Gastrocnemius medialis (tissue), 4 donors: ENCODE results near the gene FUZ. TPM values are rescaled to one million over a fixed set of nuclear protein-coding genes. Genes with fewer than 3 reads are reported as not detected.
A peak's percentile ranks its signal among the peaks of the same experiment; 100 is the strongest.

Experiments
- ATAC-seq, 2 donors: fragments of 150-250 bp; one replicate each; pipeline ENCODE4 v1.9.1; 2016
- DNase-seq, 2 donors: peaks; one replicate each; pipeline ENCODE4 v3.0.0-alpha.2; 2019
- H3K27ac ChIP-seq, 4 donors: fragments of 200-600 bp; sonication (generic); 1 replicate in 1 of 4; 2 replicates in 3 of 4; pipeline ENCODE4 v1.5.1; 2016 to 2018; ENCODE audit warnings: mild to moderate bottlenecking in 2 of 4, moderate library complexity in 1 of 4
- H3K27me3 ChIP-seq, 3 donors: fragments of 200-600 bp; sonication (generic) in 2 of 3; 1 replicate in 1 of 3; 2 replicates in 2 of 3; pipeline versions ENCODE4 v1.5.1 to v1.6.0; 2016 to 2019; ENCODE audit warnings: mild to moderate bottlenecking in 1 of 3, moderate library complexity in 1 of 3
- H3K36me3 ChIP-seq, 2 donors: fragments of 200-600 bp; sonication (generic) in 1 of 2; one replicate each; pipeline ENCODE4 v1.5.1; 2017 to 2018
- H3K4me1 ChIP-seq, 2 donors: fragments of 200-600 bp; sonication (generic) in 1 of 2; one replicate each; pipeline ENCODE4 v1.5.1; 2016 to 2017; ENCODE audit warnings: mild to moderate bottlenecking in 2 of 2
- H3K4me3 ChIP-seq, 4 donors: fragments of 200-600 bp; sonication (generic) in 3 of 4; 1 replicate in 1 of 4; 2 replicates in 3 of 4; pipeline ENCODE4 v1.5.1; 2016 to 2019; ENCODE audit warnings: mild to moderate bottlenecking in 2 of 4
- H3K9me3 ChIP-seq, 3 donors: fragments of 200-600 bp; sonication (generic) in 2 of 3; 1 replicate in 1 of 3; 2 replicates in 2 of 3; pipeline ENCODE4 v1.5.1; 2016 to 2019
- CTCF ChIP-seq, 5 experiments: fragments of 450-650 bp in 3 of 5; fragments of 200-600 bp in 2 of 5; sonication (generic) in 2 of 5; IDR thresholded peaks in 4 of 5; conservative IDR thresholded peaks in 1 of 5; 1 replicate in 4 of 5; 2 replicates in 1 of 5; pipeline ENCODE4 v1.5.1; 2016 to 2019; ENCODE audit warnings: antibody characterized with exemption in 5 of 5, mild to moderate bottlenecking in 3 of 5, moderate library complexity in 3 of 5
- POLR2A ChIP-seq, 2 donors: fragments of 450-650 bp; IDR thresholded peaks; one replicate each; pipeline ENCODE4 v1.6.1; 2017; ENCODE audit warnings: antibody characterized with exemption in 2 of 2, mild to moderate bottlenecking in 2 of 2, moderate library complexity in 2 of 2
- in situ Hi-C, 4 donors: fragments of 200-750 bp; cut with MboI; loops; one replicate each; pipeline versions ENCODE4 v1.15.0 to v1.8.0; 2017; ENCODE audit warnings: low sequenced_read_pairs in 4 of 4
- intact Hi-C: fragments of 100-400 bp; cut with DNase I; formaldehyde crosslinking; loops from one replicate; pipeline ENCODE4 v1.15.1; 2023; ENCODE audit warnings: low total_unique reads
- total RNA-seq, 4 donors: library from RNA; depleted of rRNA; stranded (reverse); fragments of >200 nt; gene quantifications; one replicate each; pipeline versions ENCODE4 v1.1.0 to v1.2.3, GENCODE V29; 2016

Gene FUZ
- total RNA-seq, 4 donors from 2014 or later = 14.2 to 35.5 (median 26.0) TPM

- H3K27me3 ChIP-seq = no peaks in the 10 kb centered on the region
- peak overlapping the region; percentile 91 to 96 (median 94) for H3K27ac ChIP-seq
- TF ChIP-seq CTCF (IDR thresholded peaks at IDR 0.05 in 4 of 5, conservative IDR thresholded peaks at IDR 0.05 in 1 of 5) (no peak), POLR2A (IDR thresholded peaks at IDR 0.05) (no peak)
- DNase-seq = no peak
- intact Hi-C loops = loop anchor here (2.0 to 5.0 kb wide), 3 partner anchors 91 to 166 kb away; partner anchors contain the start of genes PRMT1, RRAS and SCAF1
- peak overlapping the region in 3 of 4 donors; percentile 67 to 87 (median 85) for H3K4me3 ChIP-seq
- H3K9me3 ChIP-seq = no peaks in the 10 kb centered on the region
- in situ Hi-C loops = no loop called here
- H3K4me1 ChIP-seq = peaks cover 17 to 21% of the 10 kb centered on the region in 2 donors
- H3K36me3 ChIP-seq = peaks cover 0 to 10% of the 10 kb centered on the region in 2 donors
- ATAC-seq = no peak
Measured at GRCh38 chr19:49807904-49808675, 5.0 kb downstream of the FUZ start.

GRCh38 chr19:49807058-49807903 lies 5.8 kb downstream of the FUZ start:
- ATAC-seq = no peak
- no peak overlapping the region for H3K27ac ChIP-seq

GRCh38 chr19:49806620-49806959 lies 6.5 kb downstream of the FUZ start:
- no peak for TF ChIP-seq POLR2A (IDR thresholded peaks at IDR 0.05)
- TF ChIP-seq CTCF (IDR thresholded peaks at IDR 0.05 in 4 of 5, conservative IDR thresholded peaks at IDR 0.05 in 1 of 5) = no peak
- H3K4me3 ChIP-seq = no peak overlapping the region
- H3K4me1 ChIP-seq = peaks cover 10 to 28% of the 10 kb centered on the region in 2 donors
- in situ Hi-C loops (no loop called here), intact Hi-C loops (loop anchor here (5.0 kb wide), 1 partner anchor 164 kb away; the partner anchor contains the start of genes RRAS and SCAF1)
- no peaks in the 10 kb centered on the region for H3K9me3 ChIP-seq
- ATAC-seq (no peak), DNase-seq (no peak)
- H3K27ac ChIP-seq = no peak overlapping the region
- no peaks in the 10 kb centered on the region for H3K27me3 ChIP-seq
- peaks cover 0 to 12% of the 10 kb centered on the region in 2 donors for H3K36me3 ChIP-seq

More at GRCh38 chr19:49807058-49807903, 5.8 kb downstream of the FUZ start:
- H3K4me1 ChIP-seq = peaks cover 12 to 23% of the 10 kb centered on the region in 2 donors
- no peaks in the 10 kb centered on the region for H3K9me3 ChIP-seq
- no peak overlapping the region for H3K4me3 ChIP-seq
- in situ Hi-C loops = no loop called here
- peaks cover 0 to 12% of the 10 kb centered on the region in 2 donors for H3K36me3 ChIP-seq
- TF ChIP-seq POLR2A (IDR thresholded peaks at IDR 0.05) (no peak), CTCF (IDR thresholded peaks at IDR 0.05 in 4 of 5, conservative IDR thresholded peaks at IDR 0.05 in 1 of 5) (no peak)
- no peak for DNase-seq
- intact Hi-C loops = loop anchor here (5.0 kb wide), 1 partner anchor 165 kb away; the partner anchor contains the start of genes RRAS and SCAF1
- H3K27me3 ChIP-seq = no peaks in the 10 kb centered on the region

GRCh38 chr19:49805822-49806619 lies 7.1 kb downstream of the FUZ start:
- ATAC-seq = no peak
- H3K4me1 ChIP-seq = peaks cover 10 to 29% of the 10 kb centered on the region in 2 donors
- peaks cover 0 to 17% of the 10 kb centered on the region in 2 donors for H3K36me3 ChIP-seq
- no peak for DNase-seq
- in situ Hi-C loops (no loop called here), intact Hi-C loops (loop anchor here (5.0 kb wide), 1 partner anchor 164 kb away; the partner anchor contains the start of genes RRAS and SCAF1)
- no peak overlapping the region for H3K4me3 ChIP-seq
- no peak for TF ChIP-seq CTCF (IDR thresholded peaks at IDR 0.05 in 4 of 5, conservative IDR thresholded peaks at IDR 0.05 in 1 of 5)
- no peak for TF ChIP-seq POLR2A (IDR thresholded peaks at IDR 0.05)
- H3K27me3 ChIP-seq = no peaks in the 10 kb centered on the region
- H3K9me3 ChIP-seq = no peaks in the 10 kb centered on the region
- H3K27ac ChIP-seq = no peak overlapping the region
